Mucosa of rectum (tissue), 2 donors: ENCODE measurements around the gene SEMA6C.
A peak's percentile ranks its signal among the peaks of the same experiment; 100 is the strongest.

ENCODE experiments used
- H3K27ac ChIP-seq, 2 donors: one replicate each; pipeline ENCODE4 v1.7.0; 2013; ENCODE audit warnings: inconsistent platforms in 2 of 2, low read depth in 2 of 2, low read length in 2 of 2
- H3K27me3 ChIP-seq, 2 donors: one replicate each; pipeline ENCODE4 v1.7.0; 2013; ENCODE audit warnings: low read length in 2 of 2; ENCODE audit not compliant: control insufficient read depth in 2 of 2, insufficient read depth in 2 of 2
- H3K36me3 ChIP-seq, 2 donors: one replicate each; pipeline ENCODE4 v1.7.0; 2013; ENCODE audit warnings: low read length in 2 of 2; ENCODE audit not compliant: control insufficient read depth in 2 of 2, insufficient read depth in 2 of 2
- H3K4me1 ChIP-seq, 2 donors: one replicate each; pipeline ENCODE4 v1.7.0; 2013; ENCODE audit warnings: low read length in 2 of 2, mild to moderate bottlenecking in 1 of 2; ENCODE audit not compliant: control insufficient read depth in 2 of 2, insufficient read depth in 2 of 2
- H3K4me3 ChIP-seq, 2 donors: one replicate each; pipeline ENCODE4 v1.7.0; 2013; ENCODE audit warnings: low read length in 2 of 2
- H3K9ac ChIP-seq, 2 donors: one replicate each; pipeline ENCODE4 v1.7.0; 2013; ENCODE audit warnings: low read length in 2 of 2, low read depth in 1 of 2, mild to moderate bottlenecking in 1 of 2
- H3K9me3 ChIP-seq, 2 donors: one replicate each; pipeline ENCODE4 v1.7.0; 2013; ENCODE audit warnings: low read length in 2 of 2; ENCODE audit not compliant: control insufficient read depth in 2 of 2
- donor health status: healthy.
- donor health status: Normal muscosa, but diverticular disease.

The SEMA6C gene

DNA sequence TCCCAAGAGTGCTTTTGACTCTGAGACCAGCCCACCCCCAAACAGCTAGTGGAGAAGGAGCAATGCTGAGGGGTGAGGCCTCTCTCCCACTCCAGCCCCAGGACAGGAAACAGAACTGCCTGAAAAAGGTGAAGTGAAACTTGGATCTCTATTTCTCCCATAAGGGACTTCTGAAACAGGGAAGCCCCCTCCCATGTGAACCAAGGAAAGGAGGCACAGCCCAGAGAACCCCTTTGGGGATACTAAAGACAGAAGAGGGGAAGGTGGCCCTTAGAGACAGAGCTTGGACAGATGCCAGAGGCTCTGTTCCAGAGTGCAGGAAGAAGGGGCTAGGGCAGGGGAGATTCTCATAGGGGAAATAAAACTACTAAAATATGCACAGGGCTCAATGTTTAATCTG, 12.9 kb upstream of the SEMA6C start:
- Histone ChIP-seq H3K9me3 (no peaks in the 10 kb centered on the region), H3K4me3 (no peak overlapping the region), H3K36me3 (peaks cover 25% of the 10 kb centered on the region in 2 donors), H3K27me3 (no peaks in the 10 kb centered on the region), H3K9ac (no peak overlapping the region), H3K27ac (peak overlapping the region in 1 of 2 donors; percentile 11), H3K4me1 (no peaks in the 10 kb centered on the region)

DNA sequence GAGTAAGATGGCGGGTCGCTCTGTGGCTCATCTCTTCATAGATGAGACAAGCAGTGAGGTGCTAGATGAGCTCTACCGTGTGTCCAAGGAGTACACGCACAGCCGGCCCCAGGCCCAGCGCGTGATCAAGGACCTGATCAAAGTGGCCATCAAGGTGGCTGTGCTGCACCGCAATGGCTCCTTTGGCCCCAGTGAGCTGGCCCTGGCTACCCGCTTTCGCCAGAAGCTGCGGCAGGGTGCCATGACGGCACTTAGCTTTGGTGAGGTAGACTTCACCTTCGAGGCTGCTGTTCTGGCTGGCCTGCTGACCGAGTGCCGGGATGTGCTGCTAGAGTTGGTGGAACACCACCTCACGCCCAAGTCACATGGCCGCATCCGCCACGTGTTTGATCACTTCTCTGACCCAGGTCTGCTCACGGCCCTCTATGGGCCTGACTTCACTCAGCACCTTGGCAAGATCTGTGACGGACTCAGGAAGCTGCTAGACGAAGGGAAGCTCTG, 12.4 kb upstream of the SEMA6C start:
- H3K4me1 ChIP-seq: no peaks in the 10 kb centered on the region
- H3K9ac ChIP-seq: no peak overlapping the region
- no peak overlapping the region for H3K4me3 ChIP-seq
- peaks cover 25% of the 10 kb centered on the region in 2 donors for H3K36me3 ChIP-seq
- H3K27me3 ChIP-seq: no peaks in the 10 kb centered on the region
- H3K9me3 ChIP-seq: no peaks in the 10 kb centered on the region
- peak overlapping the region in 1 of 2 donors; percentile 11 for H3K27ac ChIP-seq

DNA sequence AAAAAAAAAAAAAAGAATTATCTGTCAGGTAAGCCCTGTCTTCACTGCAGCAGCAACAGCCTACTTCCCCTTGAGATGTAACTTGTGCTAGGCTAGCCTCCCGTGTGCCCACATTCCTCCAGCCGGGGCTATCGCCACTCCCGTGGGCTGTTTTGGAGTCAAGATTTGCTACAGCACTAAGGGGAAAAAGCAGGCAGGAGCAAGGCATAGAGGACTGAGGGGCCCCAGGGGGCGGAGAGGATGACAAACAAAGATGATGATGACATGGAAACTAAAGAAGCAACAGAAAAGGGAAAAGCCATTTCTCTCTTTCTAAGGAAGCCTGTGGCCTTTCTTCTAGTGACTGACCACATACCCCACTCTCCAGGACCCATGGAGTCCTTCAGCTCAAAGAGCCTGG, 11.9 kb upstream of the SEMA6C start:
- H3K9me3 ChIP-seq: no peaks in the 10 kb centered on the region
- peak overlapping the region in 1 of 2 donors; percentile 11 for H3K27ac ChIP-seq
- no peaks in the 10 kb centered on the region for H3K4me1 ChIP-seq
- H3K36me3 ChIP-seq: peaks cover 25% of the 10 kb centered on the region in 2 donors
- H3K4me3 ChIP-seq: peak overlapping the region in 1 of 2 donors; percentile 15
- no peak overlapping the region for H3K9ac ChIP-seq
- no peaks in the 10 kb centered on the region for H3K27me3 ChIP-seq

DNA sequence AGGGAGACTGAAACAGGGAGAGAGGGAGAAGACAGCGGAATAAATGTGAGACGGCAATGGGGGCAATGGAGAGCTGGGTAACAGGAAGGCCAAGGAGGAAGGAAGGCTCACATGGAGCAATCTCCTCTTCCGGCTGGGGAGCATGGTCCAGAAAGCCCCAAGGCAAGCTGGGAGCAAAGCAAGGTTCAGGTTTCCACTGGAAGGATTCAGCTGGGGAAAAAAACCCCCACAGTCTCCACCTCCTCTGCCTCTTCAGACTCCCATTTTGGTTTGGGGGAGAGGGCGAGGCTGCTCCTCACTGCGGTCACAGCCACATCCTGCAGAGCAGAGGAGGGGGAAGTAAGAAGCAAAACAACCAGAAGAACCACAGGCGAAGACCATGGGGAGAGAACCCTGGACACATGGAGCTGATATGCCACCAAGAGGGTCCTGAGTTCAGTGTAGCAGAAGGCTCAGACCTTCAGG, 10.7 kb upstream of the SEMA6C start:
- peak overlapping the region in 1 of 2 donors; percentile 85 for H3K27ac ChIP-seq
- H3K36me3 ChIP-seq: peaks cover 25% of the 10 kb centered on the region in 2 donors
- no peaks in the 10 kb centered on the region for H3K27me3 ChIP-seq
- H3K9ac ChIP-seq: peak overlapping the region in 1 of 2 donors; percentile 68
- peak overlapping the region; percentile 44 to 77 for H3K4me3 ChIP-seq
- H3K4me1 ChIP-seq: no peaks in the 10 kb centered on the region
- H3K9me3 ChIP-seq: no peaks in the 10 kb centered on the region

DNA sequence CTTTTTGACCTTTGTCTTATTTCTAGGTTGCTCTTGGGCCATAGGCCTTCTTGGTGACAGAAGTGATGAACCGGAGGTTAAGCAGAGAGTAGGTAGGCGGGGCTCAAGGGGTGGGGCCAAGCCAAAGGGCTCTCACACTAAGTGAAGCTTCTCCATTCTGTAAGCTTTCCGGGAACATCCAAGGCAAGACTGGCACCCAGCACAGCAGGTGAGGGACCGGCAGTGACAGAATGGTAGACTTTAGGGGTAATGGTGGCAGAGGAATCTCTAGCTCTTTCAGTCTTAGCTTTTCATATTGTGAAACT, 10.0 kb upstream of the SEMA6C start, which contains the start of gene TNFAIP8L2:
TSS of gene TNFAIP8L2 (plus strand) at position 135 of the 305 bp plus-strand sequence. CDS start 2,049 bp downstream, outside the sequence.
- Histone ChIP-seq H3K27me3 (no peaks in the 10 kb centered on the region), H3K4me1 (no peaks in the 10 kb centered on the region), H3K9ac (peak within 1 kb of the TSS in 1 of 2 donors; percentile 68), H3K4me3 (peak within 1 kb of the TSS; percentile 44 to 77), H3K36me3 (peaks cover 20 to 22% of the 10 kb centered on the region in 2 donors), H3K27ac (peak within 1 kb of the TSS in 1 of 2 donors; percentile 85), H3K9me3 (no peaks in the 10 kb centered on the region)

DNA sequence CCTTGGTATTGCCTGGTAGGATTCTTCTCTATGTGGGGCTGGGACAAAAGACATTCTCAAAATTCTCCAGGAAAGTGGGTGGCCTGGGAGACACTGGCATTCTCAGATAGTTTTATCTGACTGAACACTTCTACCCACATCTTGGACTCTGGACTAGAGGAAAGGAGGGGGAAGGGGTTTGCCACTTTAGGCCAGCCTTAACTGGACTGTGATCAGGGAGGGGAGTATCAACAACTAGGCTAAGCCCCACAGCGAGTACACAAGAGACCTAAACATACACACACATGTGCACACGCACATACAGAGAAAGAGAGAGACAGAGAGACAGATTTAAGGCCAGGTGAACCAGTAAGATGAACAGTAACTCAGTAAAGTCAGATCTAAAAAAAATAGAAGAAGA, 1.2 kb upstream of the SEMA6C start:
- peaks cover 0 to 3% of the 10 kb centered on the region in 2 donors for H3K27me3 ChIP-seq
- no peaks in the 10 kb centered on the region for H3K36me3 ChIP-seq
- H3K9me3 ChIP-seq: no peaks in the 10 kb centered on the region
- H3K4me3 ChIP-seq: no peak overlapping the region
- peak overlapping the region in 1 of 2 donors; percentile 34 for H3K9ac ChIP-seq
- H3K27ac ChIP-seq: no peak overlapping the region
- H3K4me1 ChIP-seq: peaks cover 10 to 12% of the 10 kb centered on the region in 2 donors

DNA sequence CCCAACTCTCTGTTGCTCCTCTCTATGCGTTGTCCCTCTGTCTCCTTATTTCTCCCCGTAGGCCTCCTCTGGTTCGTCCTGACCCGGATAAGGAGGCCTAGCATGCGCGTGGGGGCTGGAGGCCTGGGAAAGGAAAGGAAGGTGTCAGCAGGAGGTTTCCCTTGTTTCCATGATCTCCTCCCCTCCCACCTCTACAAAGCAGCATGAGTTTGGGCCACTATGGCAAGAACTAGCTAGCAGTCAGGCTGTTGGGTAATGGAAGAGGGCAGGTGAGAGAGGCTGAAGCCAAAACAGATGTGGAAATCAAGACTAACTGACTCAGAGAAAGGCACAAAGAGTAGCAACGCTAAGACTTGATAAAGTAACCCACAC, 687 bp upstream of the SEMA6C start:
- Histone ChIP-seq H3K27me3 (peaks cover 0 to 3% of the 10 kb centered on the region in 2 donors), H3K9ac (peak overlapping the region; percentile 67 to 74), H3K4me1 (peaks cover 10 to 12% of the 10 kb centered on the region in 2 donors), H3K9me3 (no peaks in the 10 kb centered on the region), H3K36me3 (no peaks in the 10 kb centered on the region), H3K27ac (peak overlapping the region; percentile 26 to 65), H3K4me3 (peak overlapping the region; percentile 75 to 85)

DNA sequence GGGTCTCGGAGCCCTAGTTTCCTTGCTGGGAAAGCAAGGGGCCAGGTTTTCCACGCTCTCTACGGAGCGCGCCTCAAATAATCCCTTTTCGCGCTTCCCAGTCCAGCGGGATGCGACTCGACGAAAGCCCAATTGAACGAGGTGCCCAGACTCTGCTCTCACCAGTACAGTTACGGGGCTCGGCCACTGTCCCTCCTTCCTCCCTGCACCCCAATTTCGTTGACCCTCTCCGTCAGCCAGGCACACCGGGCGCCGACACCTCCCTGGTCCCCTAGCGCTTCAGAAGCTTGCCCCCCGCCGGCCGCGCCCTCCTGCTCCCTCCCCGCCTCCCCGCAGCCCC, 389 bp downstream of the SEMA6C start:
- Histone ChIP-seq H3K9me3 (no peaks in the 10 kb centered on the region), H3K27ac (peak overlapping the region in 1 of 2 donors; percentile 38), H3K36me3 (no peaks in the 10 kb centered on the region), H3K9ac (peak overlapping the region; percentile 24 to 61), H3K4me1 (peaks cover 10 to 12% of the 10 kb centered on the region in 2 donors), H3K27me3 (peaks cover 0 to 3% of the 10 kb centered on the region in 2 donors), H3K4me3 (peak overlapping the region; percentile 75 to 85)

DNA sequence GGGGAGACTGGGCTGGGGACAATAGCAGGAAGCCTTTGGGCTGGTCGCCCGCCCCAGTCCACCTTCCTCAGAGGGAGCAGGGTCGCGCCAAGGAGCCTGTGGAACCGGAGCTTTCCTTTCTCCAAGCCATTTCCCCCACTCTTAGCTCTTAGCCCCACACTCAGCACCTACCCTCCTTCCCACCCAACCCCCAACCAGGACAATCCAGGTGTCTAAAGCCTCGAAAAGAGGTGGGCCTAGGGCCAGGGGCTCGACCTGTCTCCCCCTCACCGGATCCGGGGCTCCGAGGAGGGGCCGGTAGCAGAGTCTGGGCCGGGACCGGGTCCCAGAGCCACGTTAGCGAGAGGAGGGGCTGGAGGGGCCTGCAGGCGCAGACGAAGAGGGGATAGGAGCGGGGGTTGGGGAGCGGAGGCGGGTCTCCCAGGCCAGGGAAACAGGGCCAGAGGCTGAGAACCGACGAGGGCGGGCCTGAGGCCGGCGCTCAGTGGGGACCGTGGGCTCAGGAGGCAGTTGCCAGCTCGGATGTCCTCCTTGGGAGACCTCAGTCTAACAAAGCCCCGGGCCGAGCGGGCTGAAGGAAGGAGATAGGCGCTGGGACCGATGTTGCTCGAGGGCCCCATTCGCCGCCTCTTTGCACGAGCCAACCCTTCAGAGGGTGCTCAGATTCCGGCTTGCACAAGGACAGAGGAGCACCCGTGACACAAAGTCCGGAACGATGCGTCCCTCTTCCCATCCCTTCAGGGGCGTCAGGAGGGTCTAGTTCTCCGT, 943 bp downstream of the SEMA6C start:
- peak overlapping the region; percentile 75 to 85 for H3K4me3 ChIP-seq

DNA sequence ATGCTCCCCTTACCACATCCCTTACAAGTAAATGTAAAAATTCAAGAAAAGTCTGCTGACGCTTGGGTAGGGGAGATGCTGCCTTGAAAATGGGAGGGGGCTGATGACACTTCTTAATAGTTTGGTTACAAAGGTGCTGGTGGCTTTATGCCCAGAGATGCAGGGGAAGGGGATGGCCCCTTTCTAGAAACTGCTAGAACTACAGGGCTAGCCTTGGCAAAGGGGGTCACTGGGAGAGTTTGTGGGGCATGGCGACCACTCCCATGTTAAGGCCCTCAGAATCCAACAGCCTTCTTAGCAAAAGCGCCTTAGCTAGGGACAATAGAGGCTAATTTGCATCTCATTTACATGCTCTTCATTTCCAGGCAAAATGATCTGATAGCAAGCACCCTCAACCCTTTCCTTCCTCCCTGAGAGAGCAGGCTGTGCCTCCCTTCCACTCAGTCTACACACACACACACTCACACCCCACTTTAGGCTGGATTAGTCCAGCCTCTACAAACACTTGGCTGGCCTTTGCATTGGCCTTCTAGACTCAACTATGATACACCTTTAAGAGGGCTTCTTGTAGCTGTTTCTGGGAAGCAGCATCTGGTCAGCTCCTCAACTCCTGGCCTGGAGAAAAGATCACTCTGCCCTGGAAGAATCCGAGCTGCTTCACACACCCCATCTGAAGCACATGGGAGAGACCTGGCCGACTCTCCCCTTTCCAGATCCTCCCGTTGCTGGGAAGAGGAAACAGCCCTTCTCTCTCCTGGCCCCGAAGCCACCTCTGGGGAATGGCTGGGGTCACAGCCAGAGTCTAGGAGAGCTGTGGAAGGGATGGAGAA, 1.7 kb downstream of the SEMA6C start:
- Histone ChIP-seq H3K4me1 (peaks cover 10 to 12% of the 10 kb centered on the region in 2 donors), H3K9me3 (no peaks in the 10 kb centered on the region), H3K9ac (peak overlapping the region in 1 of 2 donors; percentile 12), H3K27me3 (peaks cover 0 to 3% of the 10 kb centered on the region in 2 donors), H3K4me3 (peak overlapping the region; percentile 48 to 75), H3K36me3 (no peaks in the 10 kb centered on the region), H3K27ac (no peak overlapping the region)

More for the DNA sequence above, 943 bp downstream of the SEMA6C start:
- Histone ChIP-seq H3K9ac (peak overlapping the region; percentile 24 to 61), H3K27ac (no peak overlapping the region), H3K4me1 (peaks cover 10 to 12% of the 10 kb centered on the region in 2 donors), H3K36me3 (no peaks in the 10 kb centered on the region), H3K27me3 (peaks cover 0 to 3% of the 10 kb centered on the region in 2 donors), H3K9me3 (no peaks in the 10 kb centered on the region)
